K562 (cell line): ENCODE results near the gene PLEKHG3. TPM values are rescaled to one million over a fixed set of nuclear protein-coding genes. Genes with fewer than 3 reads are reported as not detected.

ENCODE experiments used
- ATAC-seq: fragments of 200-7000 bp; cut with Tn5 transposase; 3 replicates; pipeline ENCODE4 v1.9.1; 2020; ENCODE audit warnings: moderate library complexity
- BruUV-seq: library from RNA; stranded (reverse); fragments of 400-500 nt; replicated peaks from 2 replicates; lab custom pipeline; 2021; lab: Mats Ljungman, UMichigan
- CTCF ChIA-PET: fragments of 300-600 bp; formaldehyde crosslinking; extraction: SDS; loops from one replicate; lab custom pipeline; 2021; ENCODE audit warnings: low intra/inter-chr PET ratio; lab: Yijun Ruan, JAX
- POLR2A ChIA-PET: fragments of 300-600, 350-650 bp; sonication (Branson Sonifier 250); formaldehyde crosslinking; extraction: SDS; loops from one replicate; lab custom pipeline; 2021; ENCODE audit warnings: antibody characterized with exemption, inconsistent platforms; lab: Yijun Ruan, JAX
- DNase-seq, 4 experiments: peaks; one replicate each; pipeline versions ENCODE4 v3.0.0 to v3.0.0-alpha.2; 2011 to 2018; ENCODE audit warnings: low spot score in 3 of 4, mixed read lengths in 3 of 4; ENCODE audit errors: extremely low read depth in 1 of 4
- FAIRE-seq: peaks from 2 replicates; lab custom pipeline; 2011; peaks lifted over from hg19 to GRCh38; lab: Jason Lieb, UNC
- H2AFZ ChIP-seq: 2 replicates; pipeline ENCODE4 v1.6.0; 2011; ENCODE audit warnings: low read depth, low read length, control low read depth, inconsistent platforms
- H3K27ac ChIP-seq: fragments of 200-600 bp; 3 replicates; pipeline ENCODE4 v1.8.0; 2011; ENCODE audit warnings: low read depth, mild to moderate bottlenecking, control low read depth, inconsistent platforms, low read length, moderate library complexity, mixed read lengths; ENCODE audit errors: extremely low read depth
- H3K27me3 ChIP-seq, 2 experiments: fragments of 300-600 bp in 1 of 2; 2 replicates in 1 of 2; 3 replicates in 1 of 2; pipeline versions ENCODE4 v1.6.0 to v1.8.0; 2011; ENCODE audit warnings: inconsistent platforms in 2 of 2, low read length in 2 of 2, mild to moderate bottlenecking in 1 of 2, mixed read lengths in 1 of 2, moderate library complexity in 1 of 2; ENCODE audit not compliant: control insufficient read depth in 2 of 2, insufficient read depth in 2 of 2
- H3K36me3 ChIP-seq: fragments of 300-600 bp; 3 replicates; pipeline ENCODE4 v1.8.0; 2011; ENCODE audit warnings: mild to moderate bottlenecking, low read length, inconsistent platforms; ENCODE audit not compliant: control insufficient read depth, insufficient read depth
- H3K4me1 ChIP-seq, 2 experiments: fragments of 200-600 bp in 1 of 2; replicated peaks in 1 of 2; 2 replicates in 1 of 2; 3 replicates in 1 of 2; pipeline versions ENCODE4 v1.5.1 to v1.8.0; 2011; ENCODE audit warnings: inconsistent platforms in 2 of 2, low read length in 2 of 2, mild to moderate bottlenecking in 1 of 2, mixed read lengths in 1 of 2, moderate library complexity in 1 of 2; ENCODE audit not compliant: control insufficient read depth in 2 of 2, insufficient read depth in 2 of 2
- H3K4me2 ChIP-seq: 2 replicates; pipeline ENCODE4 v1.6.1; 2011; ENCODE audit warnings: low read length, control low read depth, inconsistent platforms, mixed read lengths; ENCODE audit not compliant: insufficient read depth
- H3K4me3 ChIP-seq: fragments of 200-600 bp; sonication (generic), shearing (Covaris generic); 2 replicates; pipeline ENCODE4 v1.5.1; 2016; ENCODE audit warnings: control low read depth, inconsistent platforms
- H3K79me2 ChIP-seq: fragments of 200-600 bp; 3 replicates; pipeline ENCODE4 v1.8.0; 2011; ENCODE audit warnings: low read length, inconsistent platforms; ENCODE audit not compliant: control insufficient read depth, insufficient read depth
- H3K9ac ChIP-seq, 2 experiments: 2 replicates each; pipeline versions ENCODE4 v1.6.0 to v1.6.1; 2011; ENCODE audit warnings: low read depth in 2 of 2, low read length in 2 of 2, control low read depth in 1 of 2, inconsistent platforms in 1 of 2, mild to moderate bottlenecking in 1 of 2, mixed read lengths in 1 of 2; ENCODE audit not compliant: insufficient read depth in 1 of 2
- H3K9me1 ChIP-seq: one replicate; pipeline ENCODE4 v1.6.0; 2011; ENCODE audit warnings: inconsistent platforms, mild to moderate bottlenecking, low read length, moderate library complexity; ENCODE audit not compliant: control insufficient read depth, insufficient read depth
- H3K9me3 ChIP-seq: replicated peaks from 2 replicates; pipeline ENCODE4 v1.5.1; 2011; ENCODE audit warnings: low read depth, low read length, inconsistent platforms; ENCODE audit not compliant: control insufficient read depth, insufficient read depth
- H4K20me1 ChIP-seq: replicated peaks from 2 replicates; pipeline ENCODE4 v1.6.1; 2011; ENCODE audit warnings: low read length, inconsistent platforms, mixed read lengths; ENCODE audit not compliant: control insufficient read depth, insufficient read depth
- CHCHD3 ChIP-seq: fragments of 250-450 bp; sonication (Bioruptor Pico); IDR thresholded peaks from 2 replicates; pipeline ENCODE4 v2.1.2; 2022; ENCODE audit warnings: mild to moderate bottlenecking
- MEF2A ChIP-seq: IDR thresholded peaks from 2 replicates; pipeline ENCODE4 v1.6.1; 2011; ENCODE audit warnings: low read depth, mild to moderate bottlenecking, low read length, moderate library complexity; ENCODE audit not compliant: control insufficient read depth
- NR1H2 ChIP-seq: sonication (generic); formaldehyde crosslinking; IDR thresholded peaks from 2 replicates; pipeline ENCODE4 v1.4.0; 2020; ENCODE audit warnings: mild to moderate bottlenecking, missing genetic modification reagents
- PHF8 ChIP-seq: fragments of 200-600 bp; sonication (generic); IDR thresholded peaks from 2 replicates; pipeline ENCODE4 v1.6.1; 2012; ENCODE audit warnings: mixed run types, mild to moderate bottlenecking, inconsistent platforms, low read length, moderate library complexity, borderline replicate concordance
- RBM15 ChIP-seq: fragments of 200-400 bp; formaldehyde crosslinking; IDR thresholded peaks from 2 replicates; pipeline ENCODE4 v1.6.1; 2018; ENCODE audit warnings: mild to moderate bottlenecking, low read length, moderate library complexity; ENCODE audit not compliant: insufficient read depth
- TAF7 ChIP-seq: fragments of 450-650 bp; IDR thresholded peaks from 2 replicates; pipeline ENCODE4 v1.6.1; 2016; ENCODE audit warnings: missing genetic modification characterization, missing compliant biosample characterization
- TBL1XR1 ChIP-seq, 2 experiments: IDR thresholded peaks; 2 replicates each; pipeline ENCODE4 v1.6.1; 2012; ENCODE audit warnings: improper control_type of control experiment in 2 of 2, low read length in 2 of 2, mild to moderate bottlenecking in 1 of 2
- XRCC5 ChIP-seq: fragments of 200-400 bp; formaldehyde crosslinking; IDR thresholded peaks from 2 replicates; pipeline ENCODE4 v1.6.1; 2017; ENCODE audit warnings: low read depth, mild to moderate bottlenecking, low read length
- ZBED1 ChIP-seq: IDR thresholded peaks from 2 replicates; pipeline ENCODE4 v1.6.1; 2014
- ZNF121 ChIP-seq: sonication (generic); formaldehyde crosslinking; conservative IDR thresholded peaks from 2 replicates; pipeline ENCODE4 v1.8.0; 2022; ENCODE audit warnings: missing genetic modification reagents
- ZNF766 ChIP-seq: fragments of 200-800 bp; sonication (Bioruptor generic); conservative IDR thresholded peaks from 2 replicates; pipeline ENCODE4 v1.6.1; 2016; ENCODE audit warnings: missing genetic modification characterization, missing compliant biosample characterization
- ZNF77 ChIP-seq: fragments of 250-450 bp; sonication (Bioruptor Pico); IDR thresholded peaks from 2 replicates; pipeline ENCODE4 v1.5.0; 2020
- WGBS: fragments of 100-300 bp; shearing (Covaris generic); methylation state at CpG from one replicate; pipeline ENCODE4 v1.1.6; 2016; ENCODE audit warnings: low coverage, mixed read lengths; ENCODE audit not compliant: insufficient coverage; ENCODE audit errors: missing lambda C conversion rate; 5-methylcytosine and 5-hydroxymethylcytosine counted together
- in situ Hi-C: fragments of 300-500 bp; cut with MboI; formaldehyde crosslinking; loops from 4 replicates; pipeline ENCODE4 v1.15.0; 2018; ENCODE audit warnings: inconsistent platforms, mixed read lengths
- intact Hi-C: fragments of 100-400 bp; cut with micrococcal nuclease; formaldehyde crosslinking; loops from 2 replicates; pipeline ENCODE4 v1.14.2; 2022
- polyA plus RNA-seq, 8 experiments: library from polyadenylated mRNA; depleted of rRNA in 4 of 8; stranded (reverse) in 5 of 8; unstranded in 3 of 8; fragments of >200 nt; fragmentation: Nextera tagmentation in 2 of 8; fragmentation: Illumina TruSeq in 1 of 8; extraction: Ambion mirVana in 2 of 8; extraction: Trizol in 1 of 8; gene quantifications; 2 replicates each; pipeline versions ENCODE4 v1.2.1 to v1.2.3, GENCODE V29; 2011 to 2014; ENCODE audit warnings: inconsistent platforms in 1 of 8, missing spikeins in 1 of 8
- total RNA-seq, 7 experiments: library from RNA; depleted of rRNA in 6 of 7; stranded (reverse); fragments of >200 nt in 6 of 7; fragmentation: Illumina TruSeq in 2 of 7; extraction: Trizol in 2 of 7; gene quantifications; 2 replicates each; pipeline versions ENCODE4 v1.2.1 to v1.2.3, GENCODE V29; 2011 to 2021; ENCODE audit warnings: low replicate concordance in 1 of 7
- TF ChIP-seq, protein P1 (sequence below): fragments of 250-450 bp; sonication (Bioruptor Pico); IDR thresholded peaks from 2 replicates; pipeline ENCODE4 v1.4.0; 2020; ENCODE audit warnings: mild to moderate bottlenecking, moderate library complexity, borderline replicate concordance
- TF ChIP-seq, protein P2 (sequence below): fragments of 250-450 bp; sonication (Bioruptor Pico); IDR thresholded peaks from 2 replicates; pipeline ENCODE4 v1.8.0; 2022; ENCODE audit warnings: moderate library complexity, mild to moderate bottlenecking, inconsistent platforms
- TF ChIP-seq, protein P3 (sequence below): fragments of 250-450 bp; sonication (Bioruptor Pico); IDR thresholded peaks from 2 replicates; pipeline ENCODE4 v1.5.0; 2021
- TF ChIP-seq, protein P4 (sequence below): sonication (generic); formaldehyde crosslinking; IDR thresholded peaks from 2 replicates; pipeline ENCODE4 v1.8.1; 2022; ENCODE audit warnings: missing genetic modification reagents

Gene PLEKHG3
- total and polyA plus RNA-seq, 9 of the 15 experiments (the other 6 are each of a cell fraction or from before 2014, with no cell fraction given) = 0.04 to 0.16 TPM; not detected in 7

DNA sequence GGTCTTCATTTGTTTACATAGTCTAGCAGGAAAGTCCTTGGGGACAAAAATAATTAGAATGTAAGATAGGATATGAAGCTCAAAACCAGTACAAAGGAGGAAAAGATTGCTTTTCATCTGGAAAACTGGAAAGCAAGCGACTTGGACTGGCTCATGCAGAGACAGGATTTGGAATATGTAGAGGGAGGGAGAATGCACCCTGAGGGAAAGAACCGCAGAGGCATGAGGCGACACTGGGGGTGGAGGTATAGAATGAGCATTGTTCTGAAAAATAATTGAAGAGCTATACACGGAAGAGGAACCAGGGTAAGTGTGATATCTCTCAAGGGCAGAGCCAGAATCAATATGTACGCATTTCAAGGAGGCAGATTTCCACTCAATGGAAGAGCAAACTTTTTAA lies 85.5 kb downstream of the PLEKHG3 start (continued):
- no peak for TF ChIP-seq CHCHD3 (CRISPR knock-in tag)
- TF ChIP-seq, protein P1, sequence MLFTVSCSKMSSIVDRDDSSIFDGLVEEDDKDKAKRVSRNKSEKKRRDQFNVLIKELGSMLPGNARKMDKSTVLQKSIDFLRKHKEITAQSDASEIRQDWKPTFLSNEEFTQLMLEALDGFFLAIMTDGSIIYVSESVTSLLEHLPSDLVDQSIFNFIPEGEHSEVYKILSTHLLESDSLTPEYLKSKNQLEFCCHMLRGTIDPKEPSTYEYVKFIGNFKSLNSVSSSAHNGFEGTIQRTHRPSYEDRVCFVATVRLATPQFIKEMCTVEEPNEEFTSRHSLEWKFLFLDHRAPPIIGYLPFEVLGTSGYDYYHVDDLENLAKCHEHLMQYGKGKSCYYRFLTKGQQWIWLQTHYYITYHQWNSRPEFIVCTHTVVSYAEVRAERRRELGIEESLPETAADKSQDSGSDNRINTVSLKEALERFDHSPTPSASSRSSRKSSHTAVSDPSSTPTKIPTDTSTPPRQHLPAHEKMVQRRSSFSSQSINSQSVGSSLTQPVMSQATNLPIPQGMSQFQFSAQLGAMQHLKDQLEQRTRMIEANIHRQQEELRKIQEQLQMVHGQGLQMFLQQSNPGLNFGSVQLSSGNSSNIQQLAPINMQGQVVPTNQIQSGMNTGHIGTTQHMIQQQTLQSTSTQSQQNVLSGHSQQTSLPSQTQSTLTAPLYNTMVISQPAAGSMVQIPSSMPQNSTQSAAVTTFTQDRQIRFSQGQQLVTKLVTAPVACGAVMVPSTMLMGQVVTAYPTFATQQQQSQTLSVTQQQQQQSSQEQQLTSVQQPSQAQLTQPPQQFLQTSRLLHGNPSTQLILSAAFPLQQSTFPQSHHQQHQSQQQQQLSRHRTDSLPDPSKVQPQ (CRISPR knock-in tag) = no peak
- TF ChIP-seq TBL1XR1 (IDR thresholded peaks at IDR 0.05; ENCODE audit: low read length in 2 of 2) = no peak
- no peak for TF ChIP-seq RBM15
- TF ChIP-seq, protein P2, sequence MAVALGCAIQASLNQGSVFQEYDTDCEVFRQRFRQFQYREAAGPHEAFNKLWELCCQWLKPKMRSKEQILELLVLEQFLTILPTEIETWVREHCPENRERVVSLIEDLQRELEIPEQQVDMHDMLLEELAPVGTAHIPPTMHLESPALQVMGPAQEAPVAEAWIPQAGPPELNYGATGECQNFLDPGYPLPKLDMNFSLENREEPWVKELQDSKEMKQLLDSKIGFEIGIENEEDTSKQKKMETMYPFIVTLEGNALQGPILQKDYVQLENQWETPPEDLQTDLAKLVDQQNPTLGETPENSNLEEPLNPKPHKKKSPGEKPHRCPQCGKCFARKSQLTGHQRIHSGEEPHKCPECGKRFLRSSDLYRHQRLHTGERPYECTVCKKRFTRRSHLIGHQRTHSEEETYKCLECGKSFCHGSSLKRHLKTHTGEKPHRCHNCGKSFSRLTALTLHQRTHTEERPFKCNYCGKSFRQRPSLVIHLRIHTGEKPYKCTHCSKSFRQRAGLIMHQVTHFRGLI (CRISPR knock-in tag) = no peak

- no peak overlapping the region for H3K27ac ChIP-seq
- H3K9ac ChIP-seq = no peak overlapping the region
- BruUV-seq = no TSS peak
- no peaks in the 10 kb centered on the region for H4K20me1 ChIP-seq
- 95% methylated on average over 6 of the region's 6 CpGs for WGBS
- no peaks in the 10 kb centered on the region for H3K9me3 ChIP-seq
- no peak overlapping the region for H3K4me3 ChIP-seq
- intact Hi-C loops = no loop called here
- POLR2A ChIA-PET = no interaction called here
- H3K27me3 ChIP-seq = no peaks in the 10 kb centered on the region
- CTCF ChIA-PET = no interaction called here
- no peaks in the 10 kb centered on the region for H3K79me2 ChIP-seq
- H3K4me1 ChIP-seq = no peaks in the 10 kb centered on the region
- FAIRE-seq = no peak
- in situ Hi-C loops = no loop called here
- ATAC-seq = no peak
- no peaks in the 10 kb centered on the region for H3K9me1 ChIP-seq
- DNase-seq = no peak
- peaks cover 83% of the 10 kb centered on the region; the same call in 2 of the 3 replicates for H3K36me3 ChIP-seq
- H3K4me2 ChIP-seq = no peak overlapping the region
- no peak overlapping the region for H2AFZ ChIP-seq
- TF ChIP-seq MEF2A (no peak), ZNF766 (CRISPR knock-in tag) (no peak), ZBED1 (no peak), ZNF121 (CRISPR knock-in tag) (no peak), NR1H2 (no peak), TAF7 (no peak), XRCC5 (no peak), ZNF77 (CRISPR knock-in tag) (no peak), PHF8 (no peak)
- TF ChIP-seq, protein P3, sequence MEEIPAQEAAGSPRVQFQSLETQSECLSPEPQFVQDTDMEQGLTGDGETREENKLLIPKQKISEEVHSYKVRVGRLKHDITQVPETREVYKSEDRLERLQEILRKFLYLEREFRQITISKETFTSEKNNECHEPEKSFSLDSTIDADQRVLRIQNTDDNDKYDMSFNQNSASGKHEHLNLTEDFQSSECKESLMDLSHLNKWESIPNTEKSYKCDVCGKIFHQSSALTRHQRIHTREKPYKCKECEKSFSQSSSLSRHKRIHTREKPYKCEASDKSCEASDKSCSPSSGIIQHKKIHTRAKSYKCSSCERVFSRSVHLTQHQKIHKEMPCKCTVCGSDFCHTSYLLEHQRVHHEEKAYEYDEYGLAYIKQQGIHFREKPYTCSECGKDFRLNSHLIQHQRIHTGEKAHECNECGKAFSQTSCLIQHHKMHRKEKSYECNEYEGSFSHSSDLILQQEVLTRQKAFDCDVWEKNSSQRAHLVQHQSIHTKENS = no peak
- TF ChIP-seq, protein P4, sequence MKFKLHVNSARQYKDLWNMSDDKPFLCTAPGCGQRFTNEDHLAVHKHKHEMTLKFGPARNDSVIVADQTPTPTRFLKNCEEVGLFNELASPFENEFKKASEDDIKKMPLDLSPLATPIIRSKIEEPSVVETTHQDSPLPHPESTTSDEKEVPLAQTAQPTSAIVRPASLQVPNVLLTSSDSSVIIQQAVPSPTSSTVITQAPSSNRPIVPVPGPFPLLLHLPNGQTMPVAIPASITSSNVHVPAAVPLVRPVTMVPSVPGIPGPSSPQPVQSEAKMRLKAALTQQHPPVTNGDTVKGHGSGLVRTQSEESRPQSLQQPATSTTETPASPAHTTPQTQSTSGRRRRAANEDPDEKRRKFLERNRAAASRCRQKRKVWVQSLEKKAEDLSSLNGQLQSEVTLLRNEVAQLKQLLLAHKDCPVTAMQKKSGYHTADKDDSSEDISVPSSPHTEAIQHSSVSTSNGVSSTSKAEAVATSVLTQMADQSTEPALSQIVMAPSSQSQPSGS (CRISPR knock-in tag) = no peak
These were observed 86.3 kb downstream of the PLEKHG3 start for GRCh38 chr14:64790478-64790877.
